Esophagus (tissue), 2 donors: ENCODE measurements around the gene ZMAT3. TPM values are rescaled to one million over a fixed set of nuclear protein-coding genes. Genes with fewer than 3 reads are reported as not detected.

Source experiments
- H3K27ac ChIP-seq, 2 donors: one replicate each; pipeline ENCODE4 v1.5.1; 2013; ENCODE audit warnings: low read depth in 2 of 2, mild to moderate bottlenecking in 2 of 2, inconsistent platforms in 1 of 2, low read length in 1 of 2, moderate library complexity in 1 of 2
- H3K27me3 ChIP-seq, 2 donors: one replicate each; pipeline ENCODE4 v1.6.1; 2013; ENCODE audit warnings: low read length in 2 of 2, control low read depth in 1 of 2, mild to moderate bottlenecking in 1 of 2; ENCODE audit not compliant: insufficient read depth in 2 of 2, control insufficient read depth in 1 of 2
- H3K36me3 ChIP-seq, 2 donors: one replicate each; pipeline ENCODE4 v1.6.1; 2013; ENCODE audit warnings: low read length in 1 of 2; ENCODE audit not compliant: control insufficient read depth in 2 of 2, insufficient read depth in 2 of 2
- H3K4me1 ChIP-seq, 2 donors: one replicate each; pipeline ENCODE4 v1.6.1; 2013; ENCODE audit warnings: low read length in 1 of 2; ENCODE audit not compliant: control insufficient read depth in 2 of 2, insufficient read depth in 2 of 2
- H3K4me3 ChIP-seq, 2 donors: one replicate each; pipeline ENCODE4 v1.5.1; 2013; ENCODE audit warnings: low read length in 2 of 2, mild to moderate bottlenecking in 2 of 2, low read depth in 1 of 2, moderate library complexity in 1 of 2
- H3K9me3 ChIP-seq, 2 donors: one replicate each; pipeline ENCODE4 v1.6.1; 2013; ENCODE audit warnings: mild to moderate bottlenecking in 2 of 2, low read depth in 1 of 2, low read length in 1 of 2, moderate library complexity in 1 of 2; ENCODE audit not compliant: control insufficient read depth in 2 of 2, insufficient read depth in 1 of 2
- WGBS, 2 donors: extraction: QIAGEN DNeasy Blood & Tissue Kit; methylation state at CpG; one replicate each; pipeline ENCODE4 v1.1.7; 2013; 5-methylcytosine and 5-hydroxymethylcytosine counted together
- polyA plus RNA-seq, 2 donors: library from polyadenylated mRNA; stranded (reverse); fragments of 200-250 nt; gene quantifications; one replicate each; pipeline ENCODE4 v1.2.3, GENCODE V29; 2013
- donor health status: healthy with polysubstance abuse.
- donor health status: Bipolar disorder and iron deficiency.

Gene ZMAT3
- polyA plus RNA-seq, 2 donors: 1.1 to 1.7 TPM

GRCh38 chr3:179093807-179094206, 22.2 kb upstream of the ZMAT3 start:
- no peaks in the 10 kb centered on the region for H3K36me3 ChIP-seq
- H3K4me1 ChIP-seq: no peaks in the 10 kb centered on the region
- H3K27me3 ChIP-seq: no peaks in the 10 kb centered on the region
- 88 to 93% methylated on average over 1 of the region's 1 CpG for WGBS, 2 donors
- no peaks in the 10 kb centered on the region for H3K9me3 ChIP-seq
- H3K4me3 ChIP-seq: no peak overlapping the region
- no peak overlapping the region for H3K27ac ChIP-seq

GRCh38 chr3:179091113-179091512, 19.5 kb upstream of the ZMAT3 start:
- Histone ChIP-seq H3K36me3 (no peaks in the 10 kb centered on the region), H3K9me3 (no peaks in the 10 kb centered on the region), H3K4me3 (no peak overlapping the region), H3K4me1 (no peaks in the 10 kb centered on the region), H3K27me3 (no peaks in the 10 kb centered on the region), H3K27ac (no peak overlapping the region)

DNA sequence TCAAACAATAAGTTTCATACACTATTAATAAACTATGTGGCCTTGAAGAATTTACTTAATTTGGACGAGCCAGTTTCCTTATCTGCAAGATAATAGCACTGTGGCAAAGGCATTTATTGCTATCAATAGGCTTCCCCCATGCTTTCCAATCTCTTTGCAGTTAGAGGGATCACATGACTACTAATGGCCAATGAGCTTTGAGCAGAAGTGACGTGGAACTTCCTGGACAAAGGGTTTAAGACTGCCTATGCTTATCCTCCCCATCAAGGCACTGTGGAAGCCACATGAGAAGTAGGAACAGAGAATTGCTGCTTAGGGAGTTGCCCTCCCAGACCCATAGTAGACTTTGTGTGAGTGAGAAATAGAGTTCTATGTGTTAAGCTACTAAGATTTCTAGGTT, 16.7 kb upstream of the ZMAT3 start:
- WGBS, 2 donors: 52 to 58% methylated on average over 2 of the region's 2 CpGs
- Histone ChIP-seq H3K4me1 (no peaks in the 10 kb centered on the region), H3K27me3 (no peaks in the 10 kb centered on the region), H3K9me3 (no peaks in the 10 kb centered on the region), H3K4me3 (no peak overlapping the region), H3K36me3 (no peaks in the 10 kb centered on the region), H3K27ac (no peak overlapping the region)

- Histone ChIP-seq H3K9me3 (no peaks in the 10 kb centered on the region), H3K4me1 (no peaks in the 10 kb centered on the region), H3K36me3 (no peaks in the 10 kb centered on the region), H3K4me3 (no peak overlapping the region), H3K27me3 (no peaks in the 10 kb centered on the region), H3K27ac (no peak overlapping the region)
- 56 to 61% methylated on average over 2 of the region's 2 CpGs for WGBS, 2 donors
These were observed 12.4 kb upstream of the ZMAT3 start for GRCh38 chr3:179083977-179084376.

GRCh38 chr3:179082416-179082815, 10.8 kb upstream of the ZMAT3 start:
- H3K9me3 ChIP-seq: no peaks in the 10 kb centered on the region
- no peak overlapping the region for H3K27ac ChIP-seq
- 73 to 74% methylated on average over 3 of the region's 3 CpGs for WGBS, 2 donors
- H3K27me3 ChIP-seq: no peaks in the 10 kb centered on the region
- no peak overlapping the region for H3K4me3 ChIP-seq
- no peaks in the 10 kb centered on the region for H3K36me3 ChIP-seq
- no peaks in the 10 kb centered on the region for H3K4me1 ChIP-seq

DNA sequence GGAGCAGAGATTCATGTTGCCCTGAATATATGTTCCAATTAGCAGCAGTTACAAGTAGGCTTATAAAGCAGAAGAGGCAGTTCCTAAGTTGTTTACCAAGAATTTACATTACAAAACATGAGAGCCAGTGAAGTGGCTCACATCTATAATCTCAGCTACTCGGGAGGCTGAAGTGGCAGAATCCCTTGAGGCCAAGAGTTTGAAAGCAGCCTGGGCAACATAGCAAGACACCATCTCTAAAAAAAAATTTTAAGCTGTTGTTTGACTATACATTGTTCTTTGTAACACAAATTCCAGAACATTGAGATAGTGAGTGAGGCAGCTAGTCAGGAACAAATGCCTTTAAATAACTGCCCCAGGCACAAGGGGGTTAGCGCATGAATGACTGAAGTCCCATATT, 10.3 kb upstream of the ZMAT3 start:
- Histone ChIP-seq H3K4me1 (no peaks in the 10 kb centered on the region), H3K36me3 (no peaks in the 10 kb centered on the region), H3K27ac (no peak overlapping the region), H3K4me3 (no peak overlapping the region), H3K9me3 (no peaks in the 10 kb centered on the region), H3K27me3 (no peaks in the 10 kb centered on the region)
- WGBS, 2 donors: 69 to 82% methylated on average over 2 of the region's 2 CpGs

GRCh38 chr3:179079537-179079936, 7.9 kb upstream of the ZMAT3 start:
- 82 to 89% methylated on average over 4 of the region's 4 CpGs for WGBS, 2 donors
- Histone ChIP-seq H3K9me3 (no peaks in the 10 kb centered on the region), H3K27me3 (no peaks in the 10 kb centered on the region), H3K4me1 (no peaks in the 10 kb centered on the region), H3K4me3 (no peak overlapping the region), H3K36me3 (no peaks in the 10 kb centered on the region), H3K27ac (no peak overlapping the region)

GRCh38 chr3:179076243-179077027, 4.8 kb upstream of the ZMAT3 start:
- Histone ChIP-seq H3K4me1 (no peaks in the 10 kb centered on the region), H3K27me3 (no peaks in the 10 kb centered on the region), H3K4me3 (no peak overlapping the region), H3K27ac (no peak overlapping the region), H3K9me3 (no peaks in the 10 kb centered on the region), H3K36me3 (no peaks in the 10 kb centered on the region)
- 75 to 81% methylated on average over 4 of the region's 4 CpGs for WGBS, 2 donors

GRCh38 chr3:179074656-179075055, 3.0 kb upstream of the ZMAT3 start:
- Histone ChIP-seq H3K4me1 (no peaks in the 10 kb centered on the region), H3K9me3 (no peaks in the 10 kb centered on the region)
- 73 to 79% methylated on average over 3 of the region's 3 CpGs for WGBS, 2 donors

DNA sequence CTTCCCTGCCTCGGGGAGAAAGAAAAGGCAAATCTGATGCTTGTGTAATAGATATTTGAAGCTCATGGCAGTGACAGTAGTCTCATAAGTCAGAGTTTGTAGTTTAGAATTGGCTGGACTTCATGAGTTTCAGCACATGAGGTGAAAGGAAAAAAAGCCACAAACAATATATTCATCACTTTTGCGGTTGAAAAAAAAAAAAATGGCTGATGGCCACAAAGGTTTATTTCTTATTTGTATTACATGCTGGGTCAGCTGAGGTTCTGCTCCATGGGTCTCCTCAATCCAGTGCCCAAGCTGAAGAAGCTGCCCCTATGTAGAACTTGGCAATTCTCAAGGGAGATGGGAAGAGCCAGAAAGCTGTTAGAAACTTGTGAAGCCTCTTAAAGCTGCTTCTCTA, 2.2 kb upstream of the ZMAT3 start:
- no peaks in the 10 kb centered on the region for H3K4me1 ChIP-seq
- no peak overlapping the region for H3K4me3 ChIP-seq
- H3K27me3 ChIP-seq: no peaks in the 10 kb centered on the region
- H3K27ac ChIP-seq: no peak overlapping the region
- no peaks in the 10 kb centered on the region for H3K9me3 ChIP-seq
- 84 to 89% methylated on average over 2 of the region's 2 CpGs for WGBS, 2 donors
- no peaks in the 10 kb centered on the region for H3K36me3 ChIP-seq

More at GRCh38 chr3:179074656-179075055, 3.0 kb upstream of the ZMAT3 start:
- no peaks in the 10 kb centered on the region for H3K27me3 ChIP-seq
- no peak overlapping the region for H3K27ac ChIP-seq
- no peak overlapping the region for H3K4me3 ChIP-seq
- no peaks in the 10 kb centered on the region for H3K36me3 ChIP-seq
